22Rv1 (cell line): ENCODE data around the gene MC5R.
"Not testable (repeated sequence)": the region's sequence is repeated elsewhere in the genome, so short reads cannot be mapped to it uniquely, and the experiment has no call there.

ENCODE experiments used
- H3K27ac ChIP-seq: fragments of 450-650 bp; 2 replicates; pipeline ENCODE4 v1.5.1; 2017
- ZFX ChIP-seq: fragments of 450-650 bp; IDR thresholded peaks from 2 replicates; pipeline ENCODE4 v1.6.1; 2017; ENCODE audit warnings: antibody characterized with exemption, borderline replicate concordance
- TF ChIP-seq, protein P1 (sequence below): fragments of 450-650 bp; IDR thresholded peaks from 2 replicates; pipeline ENCODE4 v1.5.1; 2017; ENCODE audit warnings: mild to moderate bottlenecking

MC5R gene

DNA sequence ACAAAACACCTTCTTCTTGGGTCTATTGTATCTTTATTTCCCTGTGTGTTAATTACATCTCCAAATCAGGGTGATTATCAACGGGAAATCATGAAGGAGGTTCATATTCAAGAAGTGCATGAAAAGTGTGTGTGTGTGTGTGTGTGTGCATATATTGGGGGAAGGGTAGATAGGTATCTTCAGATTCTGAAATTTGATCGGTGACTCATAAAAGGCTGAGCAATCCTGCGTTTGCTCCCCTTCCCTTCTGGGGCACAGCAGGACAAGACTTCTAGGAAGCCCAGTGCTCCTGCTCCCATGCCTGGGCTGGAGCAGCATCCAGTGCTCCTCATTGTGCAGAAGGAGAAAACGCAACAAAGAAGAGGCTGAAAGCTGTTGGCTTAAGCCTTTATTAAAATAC, 25.8 kb downstream of the MC5R start:
- H3K27ac ChIP-seq = no peak overlapping the region
- TF ChIP-seq, protein P1, sequence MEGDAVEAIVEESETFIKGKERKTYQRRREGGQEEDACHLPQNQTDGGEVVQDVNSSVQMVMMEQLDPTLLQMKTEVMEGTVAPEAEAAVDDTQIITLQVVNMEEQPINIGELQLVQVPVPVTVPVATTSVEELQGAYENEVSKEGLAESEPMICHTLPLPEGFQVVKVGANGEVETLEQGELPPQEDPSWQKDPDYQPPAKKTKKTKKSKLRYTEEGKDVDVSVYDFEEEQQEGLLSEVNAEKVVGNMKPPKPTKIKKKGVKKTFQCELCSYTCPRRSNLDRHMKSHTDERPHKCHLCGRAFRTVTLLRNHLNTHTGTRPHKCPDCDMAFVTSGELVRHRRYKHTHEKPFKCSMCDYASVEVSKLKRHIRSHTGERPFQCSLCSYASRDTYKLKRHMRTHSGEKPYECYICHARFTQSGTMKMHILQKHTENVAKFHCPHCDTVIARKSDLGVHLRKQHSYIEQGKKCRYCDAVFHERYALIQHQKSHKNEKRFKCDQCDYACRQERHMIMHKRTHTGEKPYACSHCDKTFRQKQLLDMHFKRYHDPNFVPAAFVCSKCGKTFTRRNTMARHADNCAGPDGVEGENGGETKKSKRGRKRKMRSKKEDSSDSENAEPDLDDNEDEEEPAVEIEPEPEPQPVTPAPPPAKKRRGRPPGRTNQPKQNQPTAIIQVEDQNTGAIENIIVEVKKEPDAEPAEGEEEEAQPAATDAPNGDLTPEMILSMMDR = no peak
- no peak for TF ChIP-seq ZFX

DNA sequence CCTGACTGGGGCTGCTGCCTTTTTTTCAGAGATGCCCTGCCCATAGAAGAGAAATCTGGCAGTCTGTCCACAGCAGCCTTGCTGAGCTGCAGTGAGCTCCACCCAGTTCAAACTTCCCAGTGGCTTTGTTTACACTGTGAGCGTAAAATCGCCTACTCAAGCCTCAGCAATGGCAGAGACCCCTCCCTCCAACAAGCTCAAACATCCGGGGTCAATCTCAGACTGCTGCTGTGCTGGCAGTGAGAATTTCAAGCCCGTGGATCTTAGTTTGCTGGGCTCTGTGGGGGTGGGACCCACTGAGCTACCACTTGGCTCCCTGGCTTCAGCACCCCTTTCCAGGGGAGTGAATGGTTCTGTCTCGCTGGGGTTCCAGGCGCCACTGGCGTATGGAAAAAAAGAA, 38.9 kb downstream of the MC5R start:
- not testable (repeated sequence) for H3K27ac ChIP-seq

DNA sequence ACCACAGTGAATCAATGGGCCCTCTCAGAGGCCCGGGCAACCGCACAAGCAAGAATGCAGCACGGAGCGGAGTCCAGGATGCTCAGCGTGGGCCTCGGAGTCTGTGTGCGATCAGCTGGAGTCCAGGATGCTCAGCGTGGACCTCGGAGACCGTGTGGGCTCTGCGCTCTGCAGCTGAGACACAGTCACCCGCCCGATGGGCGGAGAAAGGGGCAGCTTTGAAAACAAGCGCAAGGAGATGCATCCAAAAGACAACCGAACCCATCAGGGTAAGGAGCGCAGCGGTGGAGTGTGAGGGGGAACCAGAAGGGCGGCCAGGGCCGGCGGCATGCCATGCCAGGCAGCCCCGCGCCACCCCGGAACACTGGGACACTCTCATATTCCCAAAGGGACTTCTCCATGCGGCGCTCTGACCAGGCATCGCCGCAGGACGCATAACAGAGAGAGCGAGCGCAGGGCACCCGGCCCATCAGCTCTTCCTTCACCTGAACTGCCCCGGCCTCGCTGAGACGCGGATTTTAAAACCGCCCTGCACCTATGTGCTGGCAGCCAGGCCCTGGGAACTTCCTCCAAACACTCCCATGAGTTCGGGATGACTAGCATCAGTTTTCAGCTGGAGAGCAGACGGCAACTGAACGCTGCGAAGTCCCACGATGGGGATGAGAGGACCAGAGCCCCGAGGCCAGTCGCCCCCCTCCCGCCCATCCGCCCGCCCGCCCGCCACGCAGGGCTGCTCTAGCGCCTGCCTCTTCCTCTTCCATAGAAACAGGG, 44.7 kb downstream of the MC5R start:
- TF ChIP-seq ZFX = no peak
- TF ChIP-seq, protein P1 = no peak

DNA sequence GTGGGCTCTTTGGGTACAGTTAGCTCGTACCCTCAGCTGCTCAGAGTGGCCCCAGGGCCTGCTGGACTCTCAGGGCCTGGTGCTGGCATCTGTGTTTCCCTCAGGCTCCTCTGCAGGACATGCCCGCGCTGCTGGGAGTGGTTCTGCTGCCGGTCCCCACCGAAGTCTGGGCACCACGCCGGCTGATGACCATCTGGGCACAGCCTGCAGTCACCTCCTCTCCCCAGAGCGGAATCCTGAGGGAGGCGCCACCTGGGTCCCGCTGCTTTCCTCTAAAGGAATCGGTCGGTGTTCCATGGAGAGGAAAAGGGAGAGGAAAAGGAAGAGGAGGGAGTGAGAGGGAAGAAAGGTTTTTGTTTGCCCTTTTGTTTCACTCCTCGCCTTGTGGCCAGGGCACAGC, 47.8 kb downstream of the MC5R start:
- TF ChIP-seq ZFX = no peak
- TF ChIP-seq, protein P1 = no peak
- no peak overlapping the region for H3K27ac ChIP-seq

More for the DNA sequence above, 44.7 kb downstream of the MC5R start:
- H3K27ac ChIP-seq = no peak overlapping the region

DNA sequence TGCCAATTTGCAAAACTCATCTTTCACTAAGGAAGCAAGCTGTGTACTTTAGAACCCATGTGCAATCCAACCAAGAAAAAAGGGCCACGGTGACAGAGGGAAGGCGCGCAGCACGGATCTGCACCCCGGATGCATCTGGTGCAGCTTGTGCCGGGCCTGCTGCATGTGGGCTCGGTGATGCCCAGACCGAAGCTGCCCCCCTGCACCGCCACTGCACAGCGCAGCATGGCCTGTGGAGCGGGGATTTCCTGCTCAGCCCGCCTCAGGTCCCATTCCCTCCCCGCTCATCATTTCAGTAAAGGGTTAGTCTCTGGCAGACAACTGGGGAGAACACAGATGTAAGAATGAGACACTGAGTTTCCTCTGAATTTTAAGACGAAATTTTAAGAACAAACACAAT, 48.4 kb downstream of the MC5R start:
- no peak overlapping the region for H3K27ac ChIP-seq
- no peak for TF ChIP-seq ZFX
- TF ChIP-seq, protein P1 = no peak

DNA sequence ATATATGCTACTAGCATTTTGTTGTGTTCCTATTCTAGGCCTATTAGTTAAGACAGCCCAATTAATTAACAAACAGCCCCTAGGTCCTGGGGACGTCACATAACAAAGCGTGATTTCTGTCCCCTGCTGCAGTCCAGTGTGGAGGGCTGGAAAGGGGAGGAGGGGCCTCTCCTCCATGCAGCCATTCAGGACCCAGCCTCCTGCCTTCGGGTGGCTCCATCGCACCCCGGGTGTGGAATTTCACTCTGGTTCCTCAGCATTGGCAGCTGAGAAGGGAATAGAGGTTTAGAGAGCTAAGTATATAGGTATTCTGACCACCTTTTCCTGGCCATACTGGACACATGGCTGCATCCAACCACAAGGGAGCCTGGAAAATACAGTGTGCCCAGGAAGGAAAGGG, 49.0 kb downstream of the MC5R start:
- H3K27ac ChIP-seq = no peak overlapping the region
- TF ChIP-seq ZFX = no peak
- TF ChIP-seq, protein P1 = no peak

DNA sequence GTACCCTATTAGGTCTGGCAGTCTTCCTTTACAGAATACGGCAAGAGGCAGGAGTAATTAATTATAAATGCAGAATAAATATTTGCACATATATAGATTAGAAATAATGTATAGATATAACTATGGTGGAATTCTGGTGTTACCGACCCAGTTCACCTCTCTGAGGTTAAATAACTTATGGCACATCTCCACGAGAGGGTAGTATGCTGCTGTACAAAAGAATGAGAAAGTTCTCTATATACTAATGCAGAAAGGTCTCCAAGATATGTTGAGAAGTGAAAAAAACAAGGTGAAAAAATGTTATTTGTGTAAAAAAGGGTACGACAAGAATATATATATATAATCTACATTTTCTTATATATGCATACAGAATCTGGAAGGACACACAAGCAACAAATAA, 50.6 kb downstream of the MC5R start:
- TF ChIP-seq, protein P1 = no peak
- TF ChIP-seq ZFX = no peak
- H3K27ac ChIP-seq = no peak overlapping the region
